Mesendoderm (in vitro differentiated cells): ENCODE results near the gene TFR2. TPM values are rescaled to one million over a fixed set of nuclear protein-coding genes. Genes with fewer than 3 reads are reported as not detected.
A peak's percentile ranks its signal among the peaks of the same experiment; 100 is the strongest.

Experiments used
- DNase-seq: peaks from one replicate; pipeline ENCODE4 v3.0.0; 2013
- H2AK5ac ChIP-seq: 2 replicates; pipeline ENCODE4 v1.6.1; 2013; ENCODE audit warnings: low read length, inconsistent platforms
- H2BK120ac ChIP-seq: 2 replicates; pipeline ENCODE4 v1.6.1; 2013; ENCODE audit warnings: low read depth, mild to moderate bottlenecking, low read length, moderate library complexity, mixed read lengths
- H2BK15ac ChIP-seq: replicated peaks from 2 replicates; pipeline ENCODE4 v1.6.1; 2013; ENCODE audit warnings: low read depth, mild to moderate bottlenecking, moderate library complexity
- H2BK5ac ChIP-seq: 2 replicates; pipeline ENCODE4 v1.6.1; 2013; ENCODE audit warnings: low read length, inconsistent platforms
- H3K18ac ChIP-seq: 2 replicates; pipeline ENCODE4 v1.6.1; 2013; ENCODE audit warnings: mild to moderate bottlenecking, low read length, mixed read lengths
- H3K23ac ChIP-seq: one replicate; pipeline ENCODE4 v1.6.1; 2013; ENCODE audit warnings: low read length
- H3K27ac ChIP-seq: 2 replicates; pipeline ENCODE4 v1.5.1; 2013; ENCODE audit warnings: low read depth, mild to moderate bottlenecking, inconsistent platforms, low read length, moderate library complexity
- H3K27me3 ChIP-seq: 2 replicates; pipeline ENCODE4 v1.6.1; 2013; ENCODE audit warnings: low read length, control low read depth, mild to moderate bottlenecking, inconsistent platforms; ENCODE audit not compliant: insufficient read depth, poor library complexity
- H3K36me3 ChIP-seq: 2 replicates; pipeline ENCODE4 v1.6.1; 2013; ENCODE audit warnings: low read length, inconsistent platforms; ENCODE audit not compliant: control insufficient read depth, insufficient read depth
- H3K4ac ChIP-seq: one replicate; pipeline ENCODE4 v1.6.1; 2013; ENCODE audit warnings: low read depth, mild to moderate bottlenecking, low read length, moderate library complexity
- H3K4me1 ChIP-seq: 2 replicates; pipeline ENCODE4 v1.6.1; 2013; ENCODE audit warnings: low read depth, low read length, inconsistent platforms; ENCODE audit not compliant: control insufficient read depth
- H3K4me2 ChIP-seq: 2 replicates; pipeline ENCODE4 v1.6.1; 2013; ENCODE audit warnings: low read length
- H3K4me3 ChIP-seq: 2 replicates; pipeline ENCODE4 v1.5.1; 2013; ENCODE audit warnings: mild to moderate bottlenecking, low read length
- H3K56ac ChIP-seq: one replicate; pipeline ENCODE4 v1.6.1; 2013; ENCODE audit warnings: low read length
- H3K79me1 ChIP-seq: 2 replicates; pipeline ENCODE4 v1.6.1; 2013; ENCODE audit warnings: low read length, inconsistent platforms
- H3K79me2 ChIP-seq: 2 replicates; pipeline ENCODE4 v1.6.1; 2013; ENCODE audit warnings: mild to moderate bottlenecking, low read length; ENCODE audit not compliant: control insufficient read depth, insufficient read depth
- H3K9ac ChIP-seq: 2 replicates; pipeline ENCODE4 v1.6.1; 2013; ENCODE audit warnings: low read length, inconsistent platforms
- H4K5ac ChIP-seq: one replicate; pipeline ENCODE4 v1.6.1; 2013; ENCODE audit warnings: low read length
- H4K8ac ChIP-seq: one replicate; pipeline ENCODE4 v1.6.1; 2013; ENCODE audit warnings: low read depth, mild to moderate bottlenecking, control low read depth, low read length, moderate library complexity
- WGBS: extraction: QIAGEN DNeasy Blood & Tissue Kit; methylation state at CpG from one replicate; pipeline ENCODE4 v1.1.7; 2013; ENCODE audit warnings: low lambda C conversion rate, missing lambda C conversion rate; ENCODE audit not compliant: insufficient coverage; ENCODE audit errors: extremely low coverage; 5-methylcytosine and 5-hydroxymethylcytosine counted together
- polyA plus RNA-seq, 2 experiments: library from polyadenylated mRNA; stranded (reverse); fragments of 200-250 nt; gene quantifications; one replicate each; pipeline ENCODE4 v1.2.3, GENCODE V29; 2013

The TFR2 gene
- polyA plus RNA-seq (2013, experiment 1 of 2): 1.0 TPM
- polyA plus RNA-seq (2013, experiment 2 of 2): 0.84 TPM

DNA sequence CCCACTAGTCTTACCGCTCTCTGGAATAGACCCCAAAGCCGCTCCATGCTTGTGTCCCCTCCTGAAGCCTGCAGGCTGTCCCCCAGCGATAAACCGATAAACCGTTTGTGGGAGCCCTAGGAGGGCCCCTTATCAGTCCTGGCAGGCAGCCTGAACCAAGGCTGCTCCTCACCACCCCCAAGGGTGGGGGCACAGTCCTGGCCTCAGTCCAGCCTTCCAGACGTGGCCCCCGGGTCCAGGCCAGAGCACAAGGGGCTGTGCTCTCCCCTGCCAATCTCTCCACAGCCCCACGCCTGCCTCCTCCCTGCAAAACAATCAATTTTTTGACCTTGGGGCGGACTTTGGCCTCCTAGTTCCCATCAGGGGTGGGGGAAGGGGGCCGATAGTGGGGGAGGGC lies at the start of gene TFR2:
Gene TFR2 (minus strand): TSS at position 90 of the 397 bp plus-strand sequence. CDS start 43 bp downstream, at position 47.
- Histone ChIP-seq H3K18ac (no peak within 1 kb of the TSS), H3K79me2 (no peaks in the 10 kb centered on the region), H3K4me2 (no peak within 1 kb of the TSS), H3K36me3 (no peaks in the 10 kb centered on the region), H3K56ac (no peak within 1 kb of the TSS), H3K4ac (no peak within 1 kb of the TSS), H4K5ac (no peak within 1 kb of the TSS), H2AK5ac (no peak within 1 kb of the TSS), H3K79me1 (no peaks in the 10 kb centered on the region), H3K9ac (no peak within 1 kb of the TSS), H2BK120ac (no peak within 1 kb of the TSS), H2BK5ac (no peak within 1 kb of the TSS), H2BK15ac (no peak within 1 kb of the TSS), H3K4me1 (no peaks in the 10 kb centered on the region), H4K8ac (no peak within 1 kb of the TSS), H3K27me3 (no peaks in the 10 kb centered on the region), H3K4me3 (no peak within 1 kb of the TSS), H3K27ac (no peak within 1 kb of the TSS), H3K23ac (peak within 1 kb of the TSS; percentile 29)
- WGBS: no CpG with 5 or more reads among the region's 10 CpGs
- no peak for DNase-seq

DNA sequence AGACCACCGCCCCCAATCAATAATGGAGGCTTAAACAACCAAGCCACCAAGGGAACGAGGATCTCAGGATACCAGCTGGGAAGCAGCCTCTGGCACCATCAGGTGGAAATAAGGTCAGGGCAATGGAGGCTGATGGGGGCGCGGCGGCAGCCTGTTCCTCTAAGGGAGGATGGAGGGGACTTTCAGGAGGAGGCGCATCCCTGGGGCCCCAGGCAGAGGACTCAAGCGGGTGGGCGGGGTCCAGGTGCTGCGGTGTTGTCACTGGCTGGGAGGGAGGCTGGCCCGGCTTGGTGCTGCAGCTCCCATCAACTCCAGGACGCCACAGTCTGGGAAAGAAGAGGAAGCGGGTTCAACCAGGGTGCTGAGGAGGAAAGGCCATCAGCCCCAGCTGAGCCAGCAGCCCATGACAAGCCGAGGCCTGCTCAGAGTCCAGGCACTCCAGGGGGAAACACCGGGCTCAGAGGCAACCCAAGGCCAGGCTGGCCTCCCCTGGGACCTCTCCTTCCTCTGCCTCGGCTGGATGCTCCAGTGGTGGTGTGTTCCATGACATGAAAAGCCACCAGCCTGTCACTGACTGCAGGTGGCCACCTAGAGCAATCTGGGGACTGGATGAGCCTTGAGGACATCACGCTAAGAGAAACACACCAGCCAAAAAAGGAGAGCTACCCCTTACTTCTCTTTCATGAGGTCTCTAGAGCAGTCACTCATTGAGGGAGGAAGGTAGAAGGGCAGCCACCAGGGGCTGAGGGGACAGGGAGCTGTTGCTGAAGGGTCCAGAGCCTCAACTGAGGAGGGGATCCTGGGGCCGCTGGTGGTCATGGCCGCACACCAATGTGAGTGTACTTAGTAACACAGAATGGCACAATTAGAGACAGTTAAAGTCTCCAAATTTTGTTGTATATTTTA lies 48.1 kb upstream of the TFR2 start:
- no peak overlapping the region for H2BK5ac ChIP-seq
- no peaks in the 10 kb centered on the region for H3K27me3 ChIP-seq
- H3K4me1 ChIP-seq: peaks cover 7% of the 10 kb centered on the region
- no CpG with 5 or more reads among the region's 18 CpGs for WGBS
- H3K4ac ChIP-seq: no peak overlapping the region
- H3K18ac ChIP-seq: no peak overlapping the region
- H2AK5ac ChIP-seq: no peak overlapping the region
- H3K23ac ChIP-seq: no peak overlapping the region
- peaks cover 45% of the 10 kb centered on the region for H3K79me2 ChIP-seq
- peaks cover 10% of the 10 kb centered on the region for H3K36me3 ChIP-seq
- no peak overlapping the region for H3K4me2 ChIP-seq
- no peak overlapping the region for H2BK15ac ChIP-seq
- peaks cover 24% of the 10 kb centered on the region for H3K79me1 ChIP-seq
- H2BK120ac ChIP-seq: no peak overlapping the region
- no peak overlapping the region for H3K4me3 ChIP-seq
- no peak overlapping the region for H3K27ac ChIP-seq
- H4K5ac ChIP-seq: no peak overlapping the region
- no peak overlapping the region for H3K9ac ChIP-seq
- no peak for DNase-seq
- no peak overlapping the region for H3K56ac ChIP-seq
- H4K8ac ChIP-seq: no peak overlapping the region

DNA sequence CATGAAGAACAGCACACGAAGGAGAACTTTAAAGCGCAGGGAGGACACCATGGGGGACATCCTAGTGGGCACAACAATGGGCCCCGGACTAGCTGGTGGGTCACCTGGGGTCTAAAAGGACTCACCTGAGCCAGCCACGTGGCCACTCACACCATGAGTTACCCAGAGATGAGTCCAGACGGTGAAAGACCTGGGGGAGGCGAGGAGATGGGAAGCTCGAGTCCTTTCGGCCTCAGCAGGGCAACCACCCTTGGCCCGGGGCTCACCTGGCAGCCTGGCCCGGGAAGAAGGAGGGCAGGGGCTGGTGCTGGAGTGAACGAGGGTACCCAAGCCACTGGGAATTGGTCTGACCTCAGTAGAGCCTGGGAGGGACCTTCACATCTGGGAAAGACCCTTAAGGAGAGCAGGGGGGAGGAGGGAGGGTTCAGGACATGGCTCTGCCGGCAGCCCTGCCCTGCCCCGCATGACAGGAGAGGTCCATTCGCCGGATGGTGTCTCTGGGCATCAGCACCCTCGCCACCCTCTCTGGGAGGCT lies 47.0 kb upstream of the TFR2 start:
- H3K18ac ChIP-seq: no peak overlapping the region
- H3K27me3 ChIP-seq: no peaks in the 10 kb centered on the region
- H3K27ac ChIP-seq: no peak overlapping the region
- no peak overlapping the region for H3K4ac ChIP-seq
- H3K79me1 ChIP-seq: peaks cover 24% of the 10 kb centered on the region
- no peak overlapping the region for H4K5ac ChIP-seq
- peaks cover 11% of the 10 kb centered on the region for H3K36me3 ChIP-seq
- H3K23ac ChIP-seq: no peak overlapping the region
- H2BK5ac ChIP-seq: no peak overlapping the region
- H3K4me3 ChIP-seq: no peak overlapping the region
- no peak for DNase-seq
- H3K79me2 ChIP-seq: peaks cover 43% of the 10 kb centered on the region
- no CpG with 5 or more reads among the region's 16 CpGs for WGBS
- H3K4me1 ChIP-seq: peaks cover 7% of the 10 kb centered on the region
- H3K9ac ChIP-seq: no peak overlapping the region
- H2BK120ac ChIP-seq: no peak overlapping the region
- no peak overlapping the region for H4K8ac ChIP-seq
- no peak overlapping the region for H3K4me2 ChIP-seq
- no peak overlapping the region for H2AK5ac ChIP-seq
- H2BK15ac ChIP-seq: no peak overlapping the region
- no peak overlapping the region for H3K56ac ChIP-seq

DNA sequence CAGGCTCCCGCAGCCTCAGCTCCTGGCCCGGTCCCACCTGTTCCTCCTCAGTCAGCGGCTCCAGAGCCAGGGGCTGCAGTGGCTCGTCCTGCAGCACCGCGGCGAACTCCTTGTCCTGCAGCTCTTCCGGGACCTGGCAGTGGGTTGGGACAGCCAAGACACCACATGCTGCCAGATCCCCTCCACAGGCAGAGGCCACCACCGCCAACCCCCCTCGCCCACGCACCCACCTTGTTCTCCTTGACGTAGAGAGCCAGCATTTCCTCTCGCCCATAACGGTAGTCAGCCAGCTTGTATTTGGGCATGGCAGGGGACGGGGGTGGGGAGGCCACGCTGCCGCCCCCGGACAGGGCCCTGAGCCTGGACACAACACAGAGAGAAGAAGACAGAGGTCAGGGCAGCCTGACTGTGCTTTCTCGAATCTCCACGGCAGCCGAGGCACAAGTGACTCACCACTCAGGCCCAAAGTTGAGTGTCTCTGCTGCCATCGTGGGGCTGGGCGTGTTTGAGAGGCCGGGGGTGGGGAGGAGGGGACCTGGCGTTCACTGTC lies 46.5 kb upstream of the TFR2 start:
- H3K56ac ChIP-seq: no peak overlapping the region
- H3K23ac ChIP-seq: no peak overlapping the region
- H2AK5ac ChIP-seq: no peak overlapping the region
- no peak overlapping the region for H3K4me3 ChIP-seq
- H3K9ac ChIP-seq: no peak overlapping the region
- H4K5ac ChIP-seq: no peak overlapping the region
- H3K79me2 ChIP-seq: peaks cover 38% of the 10 kb centered on the region
- H3K27ac ChIP-seq: no peak overlapping the region
- no peak overlapping the region for H4K8ac ChIP-seq
- H3K4ac ChIP-seq: no peak overlapping the region
- no peak overlapping the region for H2BK5ac ChIP-seq
- peaks cover 13% of the 10 kb centered on the region for H3K36me3 ChIP-seq
- no peak overlapping the region for H2BK120ac ChIP-seq
- peaks cover 24% of the 10 kb centered on the region for H3K79me1 ChIP-seq
- no peak overlapping the region for H3K18ac ChIP-seq
- WGBS: no CpG with 5 or more reads among the region's 25 CpGs
- DNase-seq: no peak
- H2BK15ac ChIP-seq: no peak overlapping the region
- H3K4me1 ChIP-seq: peaks cover 5% of the 10 kb centered on the region
- H3K4me2 ChIP-seq: no peak overlapping the region
- H3K27me3 ChIP-seq: no peaks in the 10 kb centered on the region

DNA sequence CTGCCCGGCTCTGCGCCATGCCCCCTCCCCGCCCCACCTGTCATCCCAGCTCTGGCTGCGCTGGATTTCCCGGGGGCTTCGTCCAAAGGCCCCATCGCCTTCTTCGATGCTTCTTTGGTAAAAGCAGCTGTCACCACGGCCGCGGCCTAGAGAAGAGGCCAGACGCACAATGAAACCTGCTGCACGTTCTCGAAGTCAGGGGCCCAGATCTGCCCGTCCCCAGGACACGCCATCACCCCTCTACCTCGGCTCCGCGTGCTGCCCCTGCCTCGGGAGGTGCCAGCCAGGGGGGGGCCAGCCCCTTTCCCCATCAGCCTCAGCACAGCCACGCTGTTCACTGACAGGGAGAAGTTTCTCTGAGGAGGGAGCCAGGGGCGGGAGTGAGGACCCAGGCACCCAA lies 45.9 kb upstream of the TFR2 start:
- no peak overlapping the region for H3K4me2 ChIP-seq
- peaks cover under 1% of the 10 kb centered on the region for H3K4me1 ChIP-seq
- no peak overlapping the region for H3K18ac ChIP-seq
- no peaks in the 10 kb centered on the region for H3K27me3 ChIP-seq
- H2BK120ac ChIP-seq: no peak overlapping the region
- H2AK5ac ChIP-seq: no peak overlapping the region
- H4K8ac ChIP-seq: no peak overlapping the region
- no peak overlapping the region for H3K4ac ChIP-seq
- H3K79me2 ChIP-seq: peaks cover 32% of the 10 kb centered on the region
- H2BK15ac ChIP-seq: no peak overlapping the region
- H3K4me3 ChIP-seq: no peak overlapping the region
- H3K9ac ChIP-seq: no peak overlapping the region
- no CpG with 5 or more reads among the region's 22 CpGs for WGBS
- no peak overlapping the region for H3K27ac ChIP-seq
- no peak for DNase-seq
- no peak overlapping the region for H2BK5ac ChIP-seq
- H4K5ac ChIP-seq: no peak overlapping the region
- H3K23ac ChIP-seq: no peak overlapping the region
- peaks cover 15% of the 10 kb centered on the region for H3K36me3 ChIP-seq
- peaks cover 20% of the 10 kb centered on the region for H3K79me1 ChIP-seq
- no peak overlapping the region for H3K56ac ChIP-seq
